GM08714 (cell line): ENCODE results near the gene FAM110D.

Source experiments
- H3K4me3 ChIP-seq: fragments of 200-500 bp; sonication (Bioruptor generic); 2 replicates; pipeline ENCODE4 v1.5.1; 2014; ENCODE audit warnings: mild to moderate bottlenecking, low read length, inconsistent platforms
- ZNF274 ChIP-seq: IDR thresholded peaks from 2 replicates; pipeline ENCODE4 v1.6.1; 2012; ENCODE audit warnings: mild to moderate bottlenecking, low read depth, low read length

Gene FAM110D

DNA sequence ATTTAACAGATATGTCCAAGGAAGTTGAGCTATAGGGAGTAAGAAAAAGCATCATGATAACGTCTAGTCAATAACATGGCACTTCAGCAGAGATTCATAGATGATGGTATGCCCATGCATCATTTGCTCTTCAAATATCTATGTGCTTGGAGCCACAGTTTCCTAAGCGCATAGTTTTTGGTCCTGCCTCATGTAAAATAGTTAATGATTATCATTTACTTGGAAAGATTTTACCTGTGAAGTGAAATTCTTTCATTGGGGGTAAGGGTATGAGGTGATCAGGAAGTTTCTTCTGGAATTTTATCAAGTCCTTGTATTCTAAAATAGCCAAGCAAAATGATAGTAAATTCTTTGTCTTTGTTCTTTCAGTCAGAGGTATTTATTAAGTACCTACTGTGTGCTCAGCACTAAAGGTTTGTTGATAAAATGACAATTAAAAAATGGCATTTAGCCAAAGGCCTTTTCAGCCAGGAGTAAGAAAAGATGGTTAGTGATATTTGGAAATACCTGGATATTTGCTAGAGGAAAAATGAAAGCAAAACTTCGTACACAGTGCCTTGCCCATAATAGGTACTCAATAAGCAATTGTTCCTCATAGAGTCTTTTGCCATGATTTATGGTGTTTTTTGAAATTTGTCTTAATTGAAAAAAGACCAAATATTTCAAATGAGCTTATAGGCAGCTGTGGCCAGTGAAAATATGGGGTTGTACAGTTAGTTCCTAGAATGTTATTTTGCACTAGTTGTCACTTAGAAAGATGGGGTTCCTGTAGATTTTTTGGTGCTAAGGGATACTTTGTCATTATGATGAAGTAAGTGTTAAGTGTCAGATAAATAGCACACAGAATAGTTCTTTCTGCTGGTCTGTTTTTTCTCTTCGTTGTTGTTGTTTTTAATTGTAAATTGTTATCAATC lies 34.2 kb upstream of the FAM110D start:
- TF ChIP-seq ZNF274: no peak
- no peak overlapping the region for H3K4me3 ChIP-seq

GRCh38 chr1:26125382-26125781 lies 33.5 kb upstream of the FAM110D start:
- TF ChIP-seq ZNF274: no peak
- H3K4me3 ChIP-seq: no peak overlapping the region

GRCh38 chr1:26125946-26126320 lies 32.9 kb upstream of the FAM110D start:
- H3K4me3 ChIP-seq: no peak overlapping the region
- no peak for TF ChIP-seq ZNF274

- TF ChIP-seq ZNF274: no peak
- H3K4me3 ChIP-seq: peak overlapping the region; percentile 46; the same call in 1 of the 2 replicates
Observed at GRCh38 chr1:26126321-26127084, 32.4 kb upstream of the FAM110D start.

DNA sequence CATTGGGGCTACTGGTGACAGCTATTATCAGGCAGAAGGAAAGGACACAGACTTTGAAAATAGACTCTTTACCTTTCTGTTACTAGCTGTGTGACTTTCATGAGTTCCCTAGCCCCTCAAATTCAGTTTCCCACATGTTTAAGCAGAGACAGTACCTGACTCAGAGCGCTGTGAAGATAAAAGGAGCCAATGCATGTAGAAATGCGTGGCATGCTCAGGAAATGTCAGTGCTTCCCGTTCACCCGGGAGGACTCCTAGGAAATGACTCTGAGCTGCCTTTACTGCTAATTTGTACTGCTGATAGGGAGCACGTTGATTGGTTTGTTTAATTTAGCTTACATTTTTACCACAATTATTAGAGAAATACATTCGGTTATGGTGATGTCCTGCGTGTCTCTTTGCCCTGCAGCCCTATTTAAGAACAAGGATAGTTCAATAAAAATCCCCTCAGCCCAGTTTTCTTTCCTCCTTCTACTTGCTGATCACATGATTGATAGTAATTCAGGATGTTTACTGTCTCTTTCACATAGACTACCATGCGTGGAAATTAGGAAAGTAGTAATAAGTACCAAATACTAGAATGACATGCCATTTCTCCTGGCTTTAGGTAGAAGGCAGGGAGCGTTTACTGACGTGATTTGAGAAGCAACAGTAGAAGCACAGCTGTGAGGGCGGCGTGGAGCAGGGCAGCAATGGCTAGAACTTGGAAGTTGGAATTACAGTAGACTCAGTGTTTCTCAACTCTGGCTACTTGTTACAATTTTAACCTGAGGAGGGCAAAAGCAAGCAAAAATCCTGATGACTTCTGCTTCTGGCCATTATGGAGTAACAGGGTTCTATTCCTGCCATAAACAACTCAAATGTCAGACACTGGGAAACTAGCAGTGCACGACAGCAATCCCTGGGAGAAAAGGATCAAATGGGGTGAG lies 31.4 kb upstream of the FAM110D start:
- H3K4me3 ChIP-seq: no peak overlapping the region
- TF ChIP-seq ZNF274: no peak

DNA sequence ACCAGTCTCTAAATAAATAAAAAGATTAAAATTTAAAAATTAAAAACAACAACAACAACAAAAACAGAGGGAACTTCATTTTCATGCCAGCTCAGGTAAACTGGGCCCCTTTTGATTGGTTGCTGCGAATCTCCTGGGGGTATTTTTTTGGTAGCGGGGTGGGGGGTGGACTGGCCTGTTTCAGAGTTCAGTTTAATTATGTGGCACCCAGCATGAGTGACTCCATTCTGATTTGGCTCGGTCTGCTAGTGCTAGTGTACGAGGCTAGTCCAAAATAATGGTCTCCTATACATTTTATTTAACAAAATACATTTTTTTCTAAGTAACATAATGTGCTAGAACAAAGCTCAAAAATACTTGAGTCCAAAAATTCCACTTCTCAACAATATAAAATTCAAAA lies 29.1 kb upstream of the FAM110D start:
- H3K4me3 ChIP-seq: no peak overlapping the region

DNA sequence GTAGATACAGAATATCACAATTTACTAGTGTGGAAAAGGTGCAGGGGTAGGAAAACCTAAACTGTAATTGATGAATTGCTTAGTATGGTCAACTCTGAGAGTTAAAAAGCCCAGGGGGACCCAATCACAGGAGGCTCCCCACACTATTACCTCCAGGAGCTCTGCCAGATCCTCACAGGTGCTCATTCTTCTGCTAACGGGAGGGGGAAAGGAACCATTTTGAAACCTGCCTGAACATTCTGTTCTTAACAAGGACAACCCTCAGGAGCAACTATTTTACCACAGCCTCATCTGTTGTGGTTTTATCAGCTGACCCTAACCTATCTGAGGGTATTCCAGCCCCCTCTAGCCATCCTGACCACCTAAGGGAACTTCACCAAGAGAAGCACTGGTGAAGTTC lies 28.2 kb upstream of the FAM110D start:
- TF ChIP-seq ZNF274: no peak
- no peak overlapping the region for H3K4me3 ChIP-seq

More for the DNA sequence above, 29.1 kb upstream of the FAM110D start:
- TF ChIP-seq ZNF274: no peak

DNA sequence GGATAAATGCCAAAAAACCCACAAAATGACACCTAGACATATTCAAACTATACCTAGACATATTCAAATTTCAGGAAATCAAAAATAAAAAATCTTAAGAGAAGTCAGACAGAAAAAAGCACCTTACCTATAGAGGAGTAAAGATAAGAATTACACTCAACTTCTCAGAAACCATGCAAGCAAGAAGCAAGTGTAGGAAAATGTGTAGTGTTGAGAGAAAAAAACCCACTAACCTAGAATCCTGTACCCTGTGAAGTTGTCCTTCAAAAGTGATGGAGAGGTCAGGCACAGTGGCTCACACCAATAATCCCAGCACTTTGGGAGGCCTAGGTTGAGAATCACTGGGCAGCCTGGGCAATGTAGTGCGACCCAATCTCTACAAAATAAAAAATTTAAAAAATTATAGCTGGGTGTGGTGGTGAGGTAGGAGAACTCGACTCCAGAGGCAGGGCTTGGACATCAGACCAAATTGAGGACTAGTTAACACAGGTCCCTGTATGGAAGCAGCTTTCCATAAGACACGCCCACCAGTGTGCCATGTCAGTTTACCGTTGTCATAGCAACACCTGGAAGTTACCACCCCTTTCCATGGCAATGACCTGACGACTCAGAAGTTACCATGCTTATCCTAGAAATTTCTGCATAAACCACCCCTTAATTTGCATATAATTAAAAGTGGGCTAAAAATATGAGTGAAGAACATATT lies 26.6 kb upstream of the FAM110D start:
- TF ChIP-seq ZNF274: no peak
- no peak overlapping the region for H3K4me3 ChIP-seq

DNA sequence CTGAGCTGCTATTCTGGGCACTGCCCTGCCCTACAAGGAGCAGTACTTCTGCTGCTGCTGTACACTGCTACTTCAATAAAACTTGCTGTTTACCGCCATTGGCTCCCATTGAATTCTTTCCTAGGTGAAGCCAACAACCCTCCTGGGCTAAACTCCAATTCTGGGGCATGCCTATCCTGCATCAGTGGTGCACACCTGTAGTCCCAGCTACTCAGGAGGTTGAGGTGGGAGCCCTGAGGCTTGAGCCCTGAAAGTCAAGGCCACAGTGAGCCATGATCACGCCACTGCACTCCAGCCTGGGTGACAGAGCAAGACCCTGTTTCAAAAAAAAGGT lies 26.1 kb upstream of the FAM110D start:
- no peak overlapping the region for H3K4me3 ChIP-seq
- no peak for TF ChIP-seq ZNF274

DNA sequence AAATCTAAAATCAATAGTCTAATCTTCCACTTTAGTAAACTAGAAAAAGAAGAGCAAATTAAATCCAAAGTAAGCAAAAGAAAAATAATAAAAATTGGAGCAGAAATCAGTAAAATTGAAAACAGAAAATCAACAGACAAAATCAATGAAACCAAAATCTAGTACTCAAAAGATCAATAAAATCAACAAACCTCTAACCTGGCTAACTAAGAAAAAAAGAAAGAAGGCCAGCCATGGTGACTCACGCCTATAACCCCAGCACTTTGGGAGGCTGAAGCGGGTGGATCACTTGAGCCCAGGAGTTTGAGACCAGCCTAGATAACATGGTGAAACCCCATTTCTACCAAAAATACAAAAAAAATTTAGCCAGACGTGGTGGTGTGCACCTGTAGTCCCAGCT lies 24.4 kb upstream of the FAM110D start:
- H3K4me3 ChIP-seq: no peak overlapping the region
- TF ChIP-seq ZNF274: no peak

DNA sequence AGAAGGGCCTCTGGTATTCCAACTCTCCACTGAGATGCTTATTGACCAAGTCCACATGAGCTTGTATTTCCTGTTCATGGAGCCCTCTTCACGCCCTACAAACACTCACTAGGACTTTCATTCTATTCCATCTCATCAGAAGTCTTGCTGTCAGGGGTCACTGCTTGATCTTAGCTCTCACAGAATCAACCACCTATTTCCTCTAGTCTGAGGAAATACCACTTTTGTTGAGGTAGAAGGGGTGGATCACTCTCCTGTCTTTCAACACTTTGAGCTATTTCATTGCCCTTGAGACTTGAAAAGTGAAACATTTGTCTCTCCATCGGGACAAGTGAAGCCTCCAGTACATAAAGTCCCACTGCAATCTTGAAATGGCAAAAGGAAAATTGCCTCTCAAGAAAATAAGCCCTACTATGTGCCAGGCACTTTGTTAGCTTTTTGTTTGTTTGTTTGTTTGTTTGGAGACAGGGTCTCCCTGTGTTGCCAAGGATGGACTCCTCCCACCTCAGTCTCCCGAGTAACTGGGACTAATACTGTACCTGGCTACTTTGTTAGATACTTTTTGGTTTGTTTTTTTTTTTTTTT lies 19.8 kb upstream of the FAM110D start:
- no peak for TF ChIP-seq ZNF274
- no peak overlapping the region for H3K4me3 ChIP-seq

DNA sequence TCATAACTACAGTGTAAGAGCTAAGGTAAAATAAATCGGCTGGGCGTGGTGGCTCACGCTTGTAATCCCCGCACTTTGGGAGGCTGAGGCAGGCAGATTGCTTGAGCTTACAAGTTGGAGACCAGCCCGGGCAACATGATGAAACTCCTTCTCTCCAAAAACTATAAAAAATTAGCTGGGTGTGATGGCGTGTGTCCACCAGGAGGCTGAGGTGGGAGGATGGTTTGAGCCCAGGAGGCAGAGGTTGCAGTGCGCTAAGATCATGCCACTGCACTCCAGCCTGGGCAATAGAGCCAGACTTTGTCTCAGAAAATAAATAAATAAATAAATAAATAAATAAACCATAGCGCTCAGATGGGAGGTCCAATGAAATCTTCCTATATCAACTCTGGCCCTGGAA lies 16.7 kb upstream of the FAM110D start:
- TF ChIP-seq ZNF274: no peak
- no peak overlapping the region for H3K4me3 ChIP-seq

- no peak for TF ChIP-seq ZNF274
- H3K4me3 ChIP-seq: no peak overlapping the region
Observed at GRCh38 chr1:26145041-26145959, 13.6 kb upstream of the FAM110D start.
